Measurements from ENCODE around the gene SDK1.

SDK1 gene

GRCh38 chr7:4265066-4265465 lies 964.0 kb downstream of the SDK1 start:
- Histone ChIP-seq H3K4me2 (ENCODE audit: low read length) (no peak overlapping the region), H3K4me3 (ENCODE audit: low read depth, low read length) (no peak overlapping the region), H3K4me1 (no peaks in the 10 kb centered on the region), H3K27me3 (ENCODE audit: control insufficient read depth, insufficient read depth, low read length) (no peaks in the 10 kb centered on the region), H2AFZ (no peak overlapping the region), H3K79me2 (no peaks in the 10 kb centered on the region), H3K9ac (no peak overlapping the region), H3K9me3 (ENCODE audit: control insufficient read depth, low read length) (no peaks in the 10 kb centered on the region), H3K36me3 (ENCODE audit: control insufficient read depth, insufficient read depth, low read length) (no peaks in the 10 kb centered on the region), H3K27ac (no peak overlapping the region)
- no peak for TF ChIP-seq CTCF (IDR thresholded peaks at IDR 0.05)

GRCh38 chr7:4265676-4266075 lies 964.6 kb downstream of the SDK1 start:
- no peak for TF ChIP-seq CTCF (IDR thresholded peaks at IDR 0.05)

GRCh38 chr7:4266270-4267040 lies 965.4 kb downstream of the SDK1 start:
- Histone ChIP-seq H3K9me3 (ENCODE audit: control insufficient read depth, low read length) (no peaks in the 10 kb centered on the region), H3K4me1 (no peaks in the 10 kb centered on the region), H3K79me2 (no peaks in the 10 kb centered on the region), H3K9ac (no peak overlapping the region), H3K27ac (no peak overlapping the region), H3K36me3 (ENCODE audit: control insufficient read depth, insufficient read depth, low read length) (no peaks in the 10 kb centered on the region), H3K4me3 (ENCODE audit: low read depth, low read length) (no peak overlapping the region), H2AFZ (no peak overlapping the region), H3K4me2 (ENCODE audit: low read length) (no peak overlapping the region), H3K27me3 (ENCODE audit: control insufficient read depth, insufficient read depth, low read length) (no peaks in the 10 kb centered on the region)
- TF ChIP-seq CTCF (IDR thresholded peaks at IDR 0.05): no peak

More at GRCh38 chr7:4265676-4266075, 964.6 kb downstream of the SDK1 start:
- Histone ChIP-seq H3K4me1 (no peaks in the 10 kb centered on the region), H3K4me2 (ENCODE audit: low read length) (no peak overlapping the region), H3K9ac (no peak overlapping the region), H3K79me2 (no peaks in the 10 kb centered on the region), H3K27ac (no peak overlapping the region), H3K27me3 (ENCODE audit: control insufficient read depth, insufficient read depth, low read length) (no peaks in the 10 kb centered on the region), H3K4me3 (ENCODE audit: low read depth, low read length) (no peak overlapping the region), H2AFZ (no peak overlapping the region), H3K9me3 (ENCODE audit: control insufficient read depth, low read length) (no peaks in the 10 kb centered on the region), H3K36me3 (ENCODE audit: control insufficient read depth, insufficient read depth, low read length) (no peaks in the 10 kb centered on the region)

- no peak for TF ChIP-seq CTCF (IDR thresholded peaks at IDR 0.05)
- Histone ChIP-seq H3K4me1 (no peaks in the 10 kb centered on the region), H3K9ac (no peak overlapping the region), H3K79me2 (no peaks in the 10 kb centered on the region), H3K4me3 (ENCODE audit: low read depth, low read length) (no peak overlapping the region), H3K36me3 (ENCODE audit: control insufficient read depth, insufficient read depth, low read length) (no peaks in the 10 kb centered on the region), H3K27ac (no peak overlapping the region), H3K4me2 (ENCODE audit: low read length) (no peak overlapping the region), H3K27me3 (ENCODE audit: control insufficient read depth, insufficient read depth, low read length) (no peaks in the 10 kb centered on the region), H2AFZ (no peak overlapping the region), H3K9me3 (ENCODE audit: control insufficient read depth, low read length) (no peaks in the 10 kb centered on the region)
Measured at GRCh38 chr7:4267341-4268039, 966.4 kb downstream of the SDK1 start.

Data from parathyroid adenoma (tissue), 2 donors.